HG03469 (cell line): ENCODE measurements around the gene ZBTB9.
"Not testable (repeated sequence)": the region's sequence is repeated elsewhere in the genome, so short reads cannot be mapped to it uniquely, and the experiment has no call there.

Experiments used
- ATAC-seq: cut with Tn5 transposase; IDR thresholded peaks from one replicate; pipeline ENCODE4 v1.9.1; 2021; ENCODE audit warnings: mild to moderate bottlenecking, moderate library complexity, moderate number of reproducible peaks; ENCODE audit not compliant: unreplicated experiment

The ZBTB9 gene

GRCh38 chr6:33458676-33459075, 4.3 kb downstream of the ZBTB9 start:
- ATAC-seq = no peak

GRCh38 chr6:33459226-33459625, 4.8 kb downstream of the ZBTB9 start:
- no peak for ATAC-seq

GRCh38 chr6:33466075-33466735, 11.8 kb downstream of the ZBTB9 start:
- ATAC-seq = no peak

- no peak for ATAC-seq
These were observed 12.7 kb downstream of the ZBTB9 start for GRCh38 chr6:33467091-33467490.

- no peak for ATAC-seq
These were observed 15.3 kb downstream of the ZBTB9 start for GRCh38 chr6:33469661-33470060.

- ATAC-seq = no peak
These were observed 23.5 kb downstream of the ZBTB9 start for GRCh38 chr6:33477864-33478263.

- no peak for ATAC-seq
These were observed 26.8 kb downstream of the ZBTB9 start for GRCh38 chr6:33481192-33481591.

GRCh38 chr6:33482620-33483019, 28.2 kb downstream of the ZBTB9 start:
- not testable (repeated sequence) for ATAC-seq

GRCh38 chr6:33483678-33484077, 29.3 kb downstream of the ZBTB9 start:
- no peak for ATAC-seq

- ATAC-seq = not testable (repeated sequence)
These were observed 30.4 kb downstream of the ZBTB9 start for GRCh38 chr6:33484673-33485262.

GRCh38 chr6:33485680-33486079, 31.3 kb downstream of the ZBTB9 start:
- ATAC-seq = not testable (repeated sequence)

GRCh38 chr6:33488339-33488738, 34.0 kb downstream of the ZBTB9 start:
- ATAC-seq = no peak

- no peak for ATAC-seq
These were observed 35.8 kb downstream of the ZBTB9 start for GRCh38 chr6:33490198-33490597.

- no peak for ATAC-seq
These were observed 36.2 kb downstream of the ZBTB9 start for GRCh38 chr6:33490621-33491020.

- no peak for ATAC-seq
These were observed 37.7 kb downstream of the ZBTB9 start for GRCh38 chr6:33492093-33492492.

GRCh38 chr6:33497157-33497556, 42.8 kb downstream of the ZBTB9 start:
- no peak for ATAC-seq

- no peak for ATAC-seq
These were observed 48.1 kb downstream of the ZBTB9 start for GRCh38 chr6:33502486-33502885.

GRCh38 chr6:33504486-33504885, 50.1 kb downstream of the ZBTB9 start:
- ATAC-seq = no peak

- no peak for ATAC-seq
These were observed 51.4 kb downstream of the ZBTB9 start for GRCh38 chr6:33505548-33506370.
